Right forelimb (tissue), 1 donor: ENCODE results near the gene PDK2.
"Not testable (repeated sequence)": the region's sequence is repeated elsewhere in the genome, so short reads cannot be mapped to it uniquely, and the experiment has no call there.

Source experiments
- DNase-seq: peaks from one replicate; pipeline ENCODE4 v3.0.0-alpha.2; 2018

PDK2 gene

GRCh38 chr17:50059256-50059655 lies 35.9 kb upstream of the PDK2 start:
- no peak for DNase-seq

- DNase-seq, result no peak
Observed at GRCh38 chr17:50059759-50060273, 35.3 kb upstream of the PDK2 start.

GRCh38 chr17:50060951-50061712 lies 34.0 kb upstream of the PDK2 start:
- peak; percentile 74 for DNase-seq

GRCh38 chr17:50061713-50062045 lies 33.5 kb upstream of the PDK2 start:
- not testable (repeated sequence) for DNase-seq

- no peak for DNase-seq
Observed at GRCh38 chr17:50062293-50063243, 32.6 kb upstream of the PDK2 start.

GRCh38 chr17:50063561-50064252 lies 31.4 kb upstream of the PDK2 start:
- no peak for DNase-seq

- no peak for DNase-seq
Observed at GRCh38 chr17:50064253-50065001, 30.7 kb upstream of the PDK2 start.

GRCh38 chr17:50065056-50065455 lies 30.1 kb upstream of the PDK2 start:
- DNase-seq, result no peak

- DNase-seq, result no peak
Observed at GRCh38 chr17:50066995-50067394, 28.2 kb upstream of the PDK2 start.

- DNase-seq, result no peak
Observed at GRCh38 chr17:50067996-50068395, 27.2 kb upstream of the PDK2 start.

- no peak for DNase-seq
Observed at GRCh38 chr17:50070908-50071680, 24.1 kb upstream of the PDK2 start.

GRCh38 chr17:50071692-50072091 lies 23.5 kb upstream of the PDK2 start:
- DNase-seq, result no peak

- no peak for DNase-seq
Observed at GRCh38 chr17:50072130-50072529, 23.0 kb upstream of the PDK2 start.

- DNase-seq, result no peak
Observed at GRCh38 chr17:50072925-50073324, 22.2 kb upstream of the PDK2 start.

GRCh38 chr17:50074227-50074626 lies 20.9 kb upstream of the PDK2 start:
- DNase-seq, result no peak

- no peak for DNase-seq
Observed at GRCh38 chr17:50075446-50076032, 19.6 kb upstream of the PDK2 start.

GRCh38 chr17:50076221-50076590 lies 18.9 kb upstream of the PDK2 start:
- no peak for DNase-seq

GRCh38 chr17:50076591-50077235 lies 18.4 kb upstream of the PDK2 start:
- no peak for DNase-seq

- no peak for DNase-seq
Observed at GRCh38 chr17:50078430-50078829, 16.7 kb upstream of the PDK2 start.

- no peak for DNase-seq
Observed at GRCh38 chr17:50079334-50080095, 15.6 kb upstream of the PDK2 start.
